Gastrocnemius medialis (tissue), 4 donors: ENCODE measurements around the gene FBLN2. TPM values are rescaled to one million over a fixed set of nuclear protein-coding genes. Genes with fewer than 3 reads are reported as not detected.

Experiments used
- ATAC-seq, 2 donors: fragments of 150-250 bp; one replicate each; pipeline ENCODE4 v1.9.1; 2016
- DNase-seq, 2 donors: peaks; one replicate each; pipeline ENCODE4 v3.0.0-alpha.2; 2019
- H3K27ac ChIP-seq, 4 donors: fragments of 200-600 bp; sonication (generic); 1 replicate in 1 of 4; 2 replicates in 3 of 4; pipeline ENCODE4 v1.5.1; 2016 to 2018; ENCODE audit warnings: mild to moderate bottlenecking in 2 of 4, moderate library complexity in 1 of 4
- H3K27me3 ChIP-seq, 3 donors: fragments of 200-600 bp; sonication (generic) in 2 of 3; 1 replicate in 1 of 3; 2 replicates in 2 of 3; pipeline versions ENCODE4 v1.5.1 to v1.6.0; 2016 to 2019; ENCODE audit warnings: mild to moderate bottlenecking in 1 of 3, moderate library complexity in 1 of 3
- H3K36me3 ChIP-seq, 2 donors: fragments of 200-600 bp; sonication (generic) in 1 of 2; one replicate each; pipeline ENCODE4 v1.5.1; 2017 to 2018
- H3K4me1 ChIP-seq, 2 donors: fragments of 200-600 bp; sonication (generic) in 1 of 2; one replicate each; pipeline ENCODE4 v1.5.1; 2016 to 2017; ENCODE audit warnings: mild to moderate bottlenecking in 2 of 2
- H3K4me3 ChIP-seq, 4 donors: fragments of 200-600 bp; sonication (generic) in 3 of 4; 1 replicate in 1 of 4; 2 replicates in 3 of 4; pipeline ENCODE4 v1.5.1; 2016 to 2019; ENCODE audit warnings: mild to moderate bottlenecking in 2 of 4
- H3K9me3 ChIP-seq, 3 donors: fragments of 200-600 bp; sonication (generic) in 2 of 3; 1 replicate in 1 of 3; 2 replicates in 2 of 3; pipeline ENCODE4 v1.5.1; 2016 to 2019
- CTCF ChIP-seq, 5 experiments: fragments of 450-650 bp in 3 of 5; fragments of 200-600 bp in 2 of 5; sonication (generic) in 2 of 5; IDR thresholded peaks in 4 of 5; conservative IDR thresholded peaks in 1 of 5; 1 replicate in 4 of 5; 2 replicates in 1 of 5; pipeline ENCODE4 v1.5.1; 2016 to 2019; ENCODE audit warnings: antibody characterized with exemption in 5 of 5, mild to moderate bottlenecking in 3 of 5, moderate library complexity in 3 of 5
- POLR2A ChIP-seq, 2 donors: fragments of 450-650 bp; IDR thresholded peaks; one replicate each; pipeline ENCODE4 v1.6.1; 2017; ENCODE audit warnings: antibody characterized with exemption in 2 of 2, mild to moderate bottlenecking in 2 of 2, moderate library complexity in 2 of 2
- in situ Hi-C, 4 donors: fragments of 200-750 bp; cut with MboI; loops; one replicate each; pipeline versions ENCODE4 v1.15.0 to v1.8.0; 2017; ENCODE audit warnings: low sequenced_read_pairs in 4 of 4
- intact Hi-C: fragments of 100-400 bp; cut with DNase I; formaldehyde crosslinking; loops from one replicate; pipeline ENCODE4 v1.15.1; 2023; ENCODE audit warnings: low total_unique reads
- total RNA-seq, 4 donors: library from RNA; depleted of rRNA; stranded (reverse); fragments of >200 nt; gene quantifications; one replicate each; pipeline versions ENCODE4 v1.1.0 to v1.2.3, GENCODE V29; 2016

The FBLN2 gene
- total RNA-seq, 4 donors from 2014 or later, result 28.9 to 45.7 (median 34.0) TPM

GRCh38 chr3:13501958-13502790 is 46.8 kb upstream of the FBLN2 start:
- Histone ChIP-seq H3K4me3 (no peak overlapping the region), H3K27me3 (no peaks in the 10 kb centered on the region), H3K27ac (no peak overlapping the region), H3K36me3 (no peaks in the 10 kb centered on the region), H3K9me3 (no peaks in the 10 kb centered on the region), H3K4me1 (peaks cover 0 to 2% of the 10 kb centered on the region in 2 donors)
- in situ Hi-C loops (no loop called here), intact Hi-C loops (no loop called here)
- ATAC-seq (no peak), DNase-seq (no peak)
- TF ChIP-seq POLR2A (IDR thresholded peaks at IDR 0.05) (no peak), CTCF (IDR thresholded peaks at IDR 0.05 in 4 of 5, conservative IDR thresholded peaks at IDR 0.05 in 1 of 5) (no peak)

- ATAC-seq, result no peak
- H3K4me1 ChIP-seq, result peaks cover 0 to 8% of the 10 kb centered on the region in 2 donors
- no peak for DNase-seq
- no peak for TF ChIP-seq CTCF (IDR thresholded peaks at IDR 0.05 in 4 of 5, conservative IDR thresholded peaks at IDR 0.05 in 1 of 5)
- no peak for TF ChIP-seq POLR2A (IDR thresholded peaks at IDR 0.05)
- no peaks in the 10 kb centered on the region for H3K9me3 ChIP-seq
- intact Hi-C loops, result no loop called here
- no peaks in the 10 kb centered on the region for H3K36me3 ChIP-seq
- in situ Hi-C loops, result no loop called here
- H3K27ac ChIP-seq, result no peak overlapping the region
- H3K27me3 ChIP-seq, result no peaks in the 10 kb centered on the region
- H3K4me3 ChIP-seq, result no peak overlapping the region
Observed at GRCh38 chr3:13502791-13503060, 46.2 kb upstream of the FBLN2 start.

- ATAC-seq (no peak), DNase-seq (no peak)
- intact Hi-C loops, result no loop called here
- TF ChIP-seq CTCF (IDR thresholded peaks at IDR 0.05 in 4 of 5, conservative IDR thresholded peaks at IDR 0.05 in 1 of 5) (no peak), POLR2A (IDR thresholded peaks at IDR 0.05) (no peak)
- no peaks in the 10 kb centered on the region for H3K27me3 ChIP-seq
- in situ Hi-C loops, result no loop called here
- no peaks in the 10 kb centered on the region for H3K9me3 ChIP-seq
- H3K36me3 ChIP-seq, result no peaks in the 10 kb centered on the region
- no peak overlapping the region for H3K27ac ChIP-seq
- H3K4me3 ChIP-seq, result no peak overlapping the region
- peaks cover 0 to 11% of the 10 kb centered on the region in 2 donors for H3K4me1 ChIP-seq
Observed at GRCh38 chr3:13504161-13504831, 44.6 kb upstream of the FBLN2 start.

- no peaks in the 10 kb centered on the region for H3K27me3 ChIP-seq
- intact Hi-C loops, result no loop called here
- in situ Hi-C loops, result no loop called here
- H3K36me3 ChIP-seq, result no peaks in the 10 kb centered on the region
- no peaks in the 10 kb centered on the region for H3K9me3 ChIP-seq
- ATAC-seq, result no peak
- TF ChIP-seq POLR2A (IDR thresholded peaks at IDR 0.05), result no peak
- TF ChIP-seq CTCF (IDR thresholded peaks at IDR 0.05 in 4 of 5, conservative IDR thresholded peaks at IDR 0.05 in 1 of 5), result no peak
- no peak overlapping the region for H3K4me3 ChIP-seq
- H3K4me1 ChIP-seq, result peaks cover 0 to 11% of the 10 kb centered on the region in 2 donors
- H3K27ac ChIP-seq, result no peak overlapping the region
- DNase-seq, result no peak
Observed at GRCh38 chr3:13505147-13506130, 43.5 kb upstream of the FBLN2 start.
